A673 (cell line): ENCODE results near the gene CARS1. TPM values are rescaled to one million over a fixed set of nuclear protein-coding genes. Genes with fewer than 3 reads are reported as not detected.

ENCODE experiments used
- BruUV-seq: library from RNA; stranded (reverse); fragments of 400-500 nt; replicated peaks from 2 replicates; lab custom pipeline; 2021; lab: Mats Ljungman, UMichigan
- CTCF ChIA-PET: fragments of 300-600 bp; sonication (Branson Sonifier 250); formaldehyde crosslinking; loops from one replicate; lab custom pipeline; 2022; ENCODE audit warnings: antibody characterized with exemption; lab: Charles Lee
- POLR2A ChIA-PET: fragments of 300-600 bp; sonication (Branson Sonifier 250); formaldehyde crosslinking; loops from one replicate; lab custom pipeline; 2022; ENCODE audit warnings: antibody characterized with exemption; ENCODE audit not compliant: low non-redundant PET; lab: Charles Lee
- DNase-seq: peaks from one replicate; pipeline ENCODE4 v3.0.0-alpha.2; 2015; ENCODE audit warnings: low spot score
- H3K27ac ChIP-seq: fragments of 200-600 bp; sonication (generic); 2 replicates; pipeline ENCODE4 v1.5.1; 2016; ENCODE audit warnings: mixed run types, low read depth, mild to moderate bottlenecking, mixed read lengths, antibody characterized with exemption, low read length; ENCODE audit not compliant: poor library complexity, severe bottlenecking
- H3K27me3 ChIP-seq: fragments of 200-600 bp; sonication (generic); replicated peaks from 2 replicates; pipeline ENCODE4 v1.6.1; 2017; ENCODE audit warnings: mixed run types, low read depth, mild to moderate bottlenecking, mixed read lengths, antibody characterized with exemption, low read length; ENCODE audit not compliant: insufficient read depth, poor library complexity
- H3K36me3 ChIP-seq: fragments of 200-600 bp; sonication (generic); 2 replicates; pipeline ENCODE4 v1.6.1; 2016; ENCODE audit warnings: mixed run types, mild to moderate bottlenecking, mixed read lengths, antibody characterized with exemption, low read length; ENCODE audit not compliant: insufficient read depth, poor library complexity, severe bottlenecking
- H3K4me1 ChIP-seq: fragments of 200-600 bp; sonication (generic); 2 replicates; pipeline ENCODE4 v1.6.1; 2017; ENCODE audit warnings: mixed run types, mild to moderate bottlenecking, mixed read lengths, antibody characterized with exemption, low read length; ENCODE audit not compliant: insufficient read depth, poor library complexity, severe bottlenecking
- H3K4me3 ChIP-seq: fragments of 200-600 bp; sonication (generic); 2 replicates; pipeline ENCODE4 v1.5.1; 2016; ENCODE audit warnings: low read depth, mixed run types, mild to moderate bottlenecking, mixed read lengths, low read length; ENCODE audit not compliant: poor library complexity, severe bottlenecking
- H3K9me3 ChIP-seq: fragments of 200-600 bp; sonication (generic); 2 replicates; pipeline ENCODE4 v1.6.1; 2016; ENCODE audit warnings: mixed run types, low read depth, mild to moderate bottlenecking, mixed read lengths, antibody characterized with exemption, low read length; ENCODE audit not compliant: poor library complexity, severe bottlenecking
- CTCF ChIP-seq: fragments of 300-800, 200-600 bp; sonication (generic); conservative IDR thresholded peaks from 2 replicates; pipeline ENCODE4 v1.5.1; 2017; ENCODE audit warnings: low read depth, mild to moderate bottlenecking, antibody characterized with exemption, low read length, moderate library complexity, mixed read lengths
- EZH2 ChIP-seq: fragments of 200-600 bp; sonication (generic); IDR thresholded peaks from 2 replicates; pipeline ENCODE4 v1.6.1; 2017; ENCODE audit warnings: borderline replicate concordance, low read depth, mild to moderate bottlenecking, mixed read lengths, antibody characterized with exemption, low read length; ENCODE audit not compliant: poor library complexity, severe bottlenecking
- intact Hi-C: fragments of 100-400 bp; cut with micrococcal nuclease; formaldehyde crosslinking; loops from one replicate; pipeline ENCODE4 v1.10.0; 2022; ENCODE audit not compliant: unreplicated experiment
- total RNA-seq: library from RNA; stranded (reverse); gene quantifications from 2 replicates; pipeline ENCODE4 v1.2.3, GENCODE V29; 2021

Gene CARS1
- total RNA-seq, 1 experiment from 2014 or later = 76.4 TPM

- TF ChIP-seq CTCF (no peak), EZH2 (no peak)
- Histone ChIP-seq H3K4me1 (no peaks in the 10 kb centered on the region), H3K36me3 (no peaks in the 10 kb centered on the region), H3K27ac (no peak overlapping the region), H3K9me3 (no peaks in the 10 kb centered on the region), H3K27me3 (no peaks in the 10 kb centered on the region), H3K4me3 (no peak overlapping the region)
- ChIA-PET POLR2A (no interaction called here), CTCF (interaction anchor here (1.0 to 1.2 kb wide), 2 partner anchors 11 to 17 kb away, joined by 3 to 9 read pairs; no protein-coding TSS in a partner anchor)
- intact Hi-C loops = no loop called here
- no peak for DNase-seq
- BruUV-seq = no TSS peak
Observed at GRCh38 chr11:3102641-3102921, 45.4 kb upstream of the CARS1 start.

DNA sequence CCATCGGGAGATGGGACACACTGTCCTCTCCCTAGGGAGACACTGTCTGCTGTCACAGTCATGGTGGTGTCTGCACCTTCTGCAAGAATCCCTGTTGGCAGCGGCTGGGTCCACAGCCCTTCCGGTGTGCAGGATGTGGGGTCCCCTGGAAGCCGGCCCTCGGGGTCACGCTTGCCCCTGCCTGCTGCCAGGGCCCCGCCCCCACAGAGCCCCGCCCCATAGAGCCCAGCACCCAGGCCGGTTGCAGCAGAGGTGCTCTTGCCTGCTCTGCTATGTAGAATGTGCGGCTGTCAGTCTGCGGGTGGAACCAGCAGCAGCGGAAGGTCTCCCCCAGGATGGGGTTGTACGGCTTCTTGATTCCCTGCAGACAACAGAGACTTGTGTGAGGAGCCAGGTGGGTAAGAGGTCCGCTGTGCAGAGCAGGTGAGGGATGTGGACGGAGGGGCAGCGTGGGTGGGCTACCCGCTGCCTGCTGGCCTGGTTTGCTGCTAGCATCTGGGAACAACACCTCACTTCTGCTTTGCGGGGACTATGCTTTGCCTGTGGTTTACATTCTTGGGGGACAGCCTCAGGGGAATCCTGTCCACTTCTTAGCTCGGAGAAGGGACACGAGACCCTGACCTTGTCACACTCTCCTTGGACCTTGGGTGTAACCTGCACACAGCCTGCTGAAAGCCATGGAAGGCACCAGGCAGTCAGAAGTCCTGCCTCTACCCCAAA lies 44.9 kb upstream of the CARS1 start:
- H3K4me1 ChIP-seq = no peaks in the 10 kb centered on the region
- intact Hi-C loops = no loop called here
- no peaks in the 10 kb centered on the region for H3K36me3 ChIP-seq
- POLR2A ChIA-PET = no interaction called here
- no peak for TF ChIP-seq EZH2
- no peak for TF ChIP-seq CTCF
- DNase-seq = no peak
- no peaks in the 10 kb centered on the region for H3K27me3 ChIP-seq
- H3K27ac ChIP-seq = no peak overlapping the region
- CTCF ChIA-PET = interaction anchor here (1.0 kb wide), 1 partner anchor 10 kb away, joined by 3 read pairs; no protein-coding TSS in a partner anchor
- no peaks in the 10 kb centered on the region for H3K9me3 ChIP-seq
- no peak overlapping the region for H3K4me3 ChIP-seq
- BruUV-seq = no TSS peak

DNA sequence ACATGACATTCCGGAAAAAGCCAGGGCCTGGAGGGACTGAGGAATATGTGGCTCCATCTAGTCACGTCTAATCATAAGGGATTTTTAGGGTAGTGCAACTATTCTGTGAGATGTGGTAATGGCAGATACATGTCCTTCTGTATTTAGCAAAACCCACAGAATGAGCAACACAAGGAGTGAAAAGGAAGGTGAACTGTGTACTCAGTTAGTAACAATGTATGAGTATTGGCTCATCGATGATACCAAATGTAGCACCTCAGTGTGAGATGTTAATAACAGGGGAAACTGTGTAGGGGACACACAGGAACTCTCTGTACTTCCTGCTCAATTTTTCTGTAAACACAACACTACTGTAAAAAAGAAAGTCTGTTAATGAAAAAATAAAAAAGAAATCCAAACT lies 42.0 kb upstream of the CARS1 start:
- BruUV-seq = no TSS peak
- intact Hi-C loops = loop anchor here (5.0 kb wide), 1 partner anchor 118 kb away; the partner anchor contains the start of gene MRGPRG
- Histone ChIP-seq H3K36me3 (no peaks in the 10 kb centered on the region), H3K4me3 (no peak overlapping the region), H3K4me1 (no peaks in the 10 kb centered on the region), H3K9me3 (no peaks in the 10 kb centered on the region), H3K27ac (no peak overlapping the region), H3K27me3 (no peaks in the 10 kb centered on the region)
- TF ChIP-seq CTCF (no peak), EZH2 (no peak)
- CTCF ChIA-PET = no interaction called here
- POLR2A ChIA-PET = no interaction called here
- DNase-seq = no peak
